Left lung (tissue), 10 donors: ENCODE measurements around the gene SPATA13. TPM values are rescaled to one million over a fixed set of nuclear protein-coding genes. Genes with fewer than 3 reads are reported as not detected.
A peak's percentile ranks its signal among the peaks of the same experiment; 100 is the strongest.

Source experiments
- ATAC-seq: fragments of 200-7000 bp; cut with Tn5 transposase; one replicate; pipeline ENCODE4 v1.9.1; 2020; ENCODE audit warnings: moderate library complexity
- DNase-seq, 4 donors: peaks; one replicate each; pipeline ENCODE4 v3.0.0-alpha.2; 2013 to 2020
- H3K27ac ChIP-seq, 2 donors: fragments of 200-600 bp; sonication (generic) in 1 of 2; one replicate each; pipeline versions ENCODE4 v1.5.0 to v1.8.0; 2020 to 2021
- H3K27me3 ChIP-seq, 2 donors: fragments of 200-600 bp; sonication (generic) in 1 of 2; one replicate each; pipeline versions ENCODE4 v1.5.0 to v1.8.0; 2020 to 2021
- H3K36me3 ChIP-seq, 2 donors: fragments of 200-600 bp; sonication (generic) in 1 of 2; one replicate each; pipeline versions ENCODE4 v1.5.0 to v1.8.0; 2020 to 2021
- H3K4me1 ChIP-seq, 2 donors: fragments of 200-600 bp; one replicate each; pipeline ENCODE4 v1.8.0; 2021
- H3K4me3 ChIP-seq, 2 donors: fragments of 200-600 bp; sonication (generic) in 1 of 2; one replicate each; pipeline versions ENCODE4 v1.5.0 to v1.8.0; 2020 to 2021; ENCODE audit warnings: mild to moderate bottlenecking in 1 of 2
- H3K9me3 ChIP-seq, 2 donors: fragments of 200-600 bp; sonication (generic) in 1 of 2; one replicate each; pipeline versions ENCODE4 v1.5.0 to v1.8.0; 2020 to 2021
- CTCF ChIP-seq, 2 donors: fragments of 200-600 bp; sonication (generic) in 1 of 2; IDR thresholded peaks; one replicate each; pipeline versions ENCODE4 v1.5.0 to v1.8.0; 2021; ENCODE audit warnings: antibody characterized with exemption in 2 of 2
- intact Hi-C, 2 donors: fragments of 100-400 bp; cut with DNase I; formaldehyde crosslinking; loops; one replicate each; pipeline versions ENCODE4 v1.11.2 to v1.14.2; 2022
- polyA plus RNA-seq, 6 donors: library from polyadenylated mRNA; unstranded; fragments of 120-200 nt; gene quantifications; one replicate each; pipeline ENCODE4 v1.2.1, GENCODE V29; 2013; ENCODE audit not compliant: insufficient read length in 6 of 6
- total RNA-seq, 2 donors: library from RNA; stranded (reverse); fragmentation: NEBNext Ultra II Directional; extraction: Animal tissue kit (Norgen Biotek cat#: 25700); gene quantifications; one replicate each; pipeline ENCODE4 v1.2.1, GENCODE V29; 2021
- donor health status: DM: no; HTN: yes; CAD: no.
- donor health status: DM: no; HTN: no; CAD: no.

The SPATA13 gene
- total and polyA plus RNA-seq, 8 donors, result 11.4 to 31.4 (median 14.7) TPM

DNA sequence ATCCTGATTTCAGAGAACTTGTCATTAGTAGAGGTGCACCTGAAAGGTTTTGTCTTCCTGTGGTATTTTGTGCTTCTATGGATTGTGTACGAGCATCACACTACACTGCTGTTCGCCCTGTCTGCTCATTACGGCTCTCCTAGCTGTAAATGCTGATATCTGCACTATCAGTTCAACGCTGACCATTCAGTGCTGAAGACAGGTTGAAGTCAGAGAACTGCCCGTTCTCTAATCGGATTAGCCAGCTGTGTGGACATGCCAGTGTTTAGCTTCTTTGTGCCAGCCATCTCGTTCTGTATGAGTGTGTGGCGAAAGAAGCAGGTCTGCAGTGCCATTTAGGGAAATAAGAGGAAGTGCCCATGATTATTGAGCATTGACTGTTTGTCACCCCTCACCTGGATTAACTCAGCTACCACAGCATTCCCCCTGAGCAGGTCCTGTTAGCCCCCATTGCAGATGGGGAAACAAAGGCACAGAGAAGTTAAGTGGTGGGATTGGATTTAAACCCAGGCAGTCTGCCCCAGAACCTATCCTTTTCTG is 127.3 kb downstream of the SPATA13 start:
- ATAC-seq, result no peak
- H3K9me3 ChIP-seq, result no peaks in the 10 kb centered on the region
- intact Hi-C loops, result no loop called here
- no peak for TF ChIP-seq CTCF (IDR thresholded peaks at IDR 0.05)
- no peak for DNase-seq
- H3K4me1 ChIP-seq, result peaks cover 0 to 12% of the 10 kb centered on the region in 2 donors
- no peaks in the 10 kb centered on the region for H3K27me3 ChIP-seq
- no peak overlapping the region for H3K4me3 ChIP-seq
- H3K27ac ChIP-seq, result no peak overlapping the region
- H3K36me3 ChIP-seq, result peaks cover 0 to 97% of the 10 kb centered on the region in 2 donors

DNA sequence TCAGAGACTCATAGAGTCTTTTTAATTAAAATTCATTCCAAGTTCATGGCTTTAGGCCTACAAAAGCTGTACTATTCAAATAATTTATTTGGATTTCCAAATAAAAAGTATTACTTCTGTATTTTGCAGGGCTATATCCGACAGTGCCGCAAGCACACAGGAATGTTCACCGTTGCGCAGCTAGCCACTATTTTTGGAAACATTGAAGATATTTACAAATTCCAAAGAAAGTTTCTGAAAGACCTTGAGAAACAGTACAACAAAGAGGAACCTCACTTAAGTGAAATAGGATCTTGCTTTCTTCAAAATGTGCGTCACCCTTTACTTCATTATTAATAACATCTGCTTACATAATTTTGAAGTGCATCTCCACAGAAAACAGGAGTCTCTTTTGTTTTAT is 128.3 kb downstream of the SPATA13 start:
- H3K27ac ChIP-seq, result peak overlapping the region in 1 of 2 donors; percentile 57
- no peaks in the 10 kb centered on the region for H3K9me3 ChIP-seq
- peaks cover 0 to 8% of the 10 kb centered on the region in 2 donors for H3K4me1 ChIP-seq
- H3K36me3 ChIP-seq, result peaks cover 0 to 97% of the 10 kb centered on the region in 2 donors
- TF ChIP-seq CTCF (IDR thresholded peaks at IDR 0.05), result no peak
- H3K27me3 ChIP-seq, result no peaks in the 10 kb centered on the region
- no peak overlapping the region for H3K4me3 ChIP-seq
- ATAC-seq (no peak), DNase-seq (no peak)
- intact Hi-C loops, result no loop called here

DNA sequence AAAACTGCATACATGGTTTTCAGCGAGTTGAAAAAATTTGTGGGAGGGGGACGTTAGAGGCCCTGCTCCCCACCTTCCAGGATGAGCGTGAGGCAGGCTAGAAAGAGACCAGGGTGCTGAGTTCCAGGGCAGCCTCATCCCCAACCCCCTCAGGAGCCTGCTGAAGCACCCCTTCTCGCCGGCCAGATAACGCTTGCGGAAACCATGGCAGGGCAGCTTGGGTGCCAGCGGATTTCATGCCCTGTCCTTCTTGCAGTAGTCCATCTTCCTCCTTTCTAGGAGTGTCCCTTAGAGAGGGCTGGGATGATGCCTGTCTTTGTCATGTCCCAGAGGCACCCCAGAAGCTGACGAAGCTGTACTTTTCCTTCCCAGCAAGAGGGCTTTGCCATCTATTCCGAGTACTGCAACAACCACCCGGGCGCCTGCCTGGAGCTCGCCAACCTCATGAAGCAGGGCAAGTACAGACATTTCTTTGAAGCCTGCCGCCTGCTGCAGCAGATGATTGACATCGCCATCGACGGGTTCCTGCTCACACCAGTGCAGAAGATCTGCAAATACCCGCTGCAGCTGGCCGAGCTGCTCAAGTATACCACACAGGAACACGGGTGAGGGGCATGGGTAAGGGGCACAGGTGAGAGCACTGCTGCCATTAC is 129.9 kb downstream of the SPATA13 start:
- no peak for ATAC-seq
- TF ChIP-seq CTCF (IDR thresholded peaks at IDR 0.05), result no peak
- no peak for DNase-seq
- H3K27ac ChIP-seq, result no peak overlapping the region
- intact Hi-C loops, result no loop called here
- peaks cover 0 to 8% of the 10 kb centered on the region in 2 donors for H3K4me1 ChIP-seq
- H3K9me3 ChIP-seq, result no peaks in the 10 kb centered on the region
- H3K4me3 ChIP-seq, result no peak overlapping the region
- no peaks in the 10 kb centered on the region for H3K27me3 ChIP-seq
- H3K36me3 ChIP-seq, result peaks cover 0 to 97% of the 10 kb centered on the region in 2 donors

DNA sequence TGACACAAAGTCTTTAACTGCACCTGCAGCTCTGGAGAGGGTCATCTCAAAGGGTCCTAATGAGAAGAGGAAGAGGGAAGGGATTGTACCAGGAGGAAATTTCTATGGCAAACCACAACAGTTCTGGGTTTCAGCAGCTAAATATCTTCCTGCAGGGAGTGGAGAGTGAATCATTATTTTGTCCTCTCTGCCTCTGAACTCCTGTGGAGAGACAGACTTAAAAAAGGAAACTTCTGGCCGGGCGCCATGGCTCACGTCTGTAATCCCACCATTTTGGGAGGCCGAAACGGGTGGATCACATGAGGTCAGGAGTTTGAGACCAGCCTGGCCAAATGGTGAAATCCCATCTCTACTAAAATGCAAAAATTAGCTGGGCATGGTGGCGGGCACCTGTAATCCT is 132.0 kb downstream of the SPATA13 start:
- Histone ChIP-seq H3K4me1 (peaks cover 0 to 8% of the 10 kb centered on the region in 2 donors), H3K27me3 (no peaks in the 10 kb centered on the region), H3K36me3 (peaks cover 0 to 97% of the 10 kb centered on the region in 2 donors), H3K9me3 (no peaks in the 10 kb centered on the region), H3K27ac (no peak overlapping the region), H3K4me3 (no peak overlapping the region)
- intact Hi-C loops, result no loop called here
- ATAC-seq (no peak), DNase-seq (no peak)
- TF ChIP-seq CTCF (IDR thresholded peaks at IDR 0.05), result no peak

- intact Hi-C loops, result no loop called here
- no peaks in the 10 kb centered on the region for H3K27me3 ChIP-seq
- H3K27ac ChIP-seq, result no peak overlapping the region
- peaks cover 0 to 1% of the 10 kb centered on the region in 2 donors for H3K4me1 ChIP-seq
- no peaks in the 10 kb centered on the region for H3K9me3 ChIP-seq
- H3K4me3 ChIP-seq, result no peak overlapping the region
- ATAC-seq (no peak), DNase-seq (no peak)
- no peak for TF ChIP-seq CTCF (IDR thresholded peaks at IDR 0.05)
- peaks cover 0 to 97% of the 10 kb centered on the region in 2 donors for H3K36me3 ChIP-seq
Measured at GRCh38 chr13:24293746-24294145, 133.2 kb downstream of the SPATA13 start.
